ENCODE results near the gene PLXNB2. TPM values are rescaled to one million over a fixed set of nuclear protein-coding genes. Genes with fewer than 3 reads are reported as not detected.

Gene PLXNB2
- total and polyA plus RNA-seq, 2 donors (not counting 1 experiment from before 2014, with no cell fraction given) = 62.7 to 209 TPM

DNA sequence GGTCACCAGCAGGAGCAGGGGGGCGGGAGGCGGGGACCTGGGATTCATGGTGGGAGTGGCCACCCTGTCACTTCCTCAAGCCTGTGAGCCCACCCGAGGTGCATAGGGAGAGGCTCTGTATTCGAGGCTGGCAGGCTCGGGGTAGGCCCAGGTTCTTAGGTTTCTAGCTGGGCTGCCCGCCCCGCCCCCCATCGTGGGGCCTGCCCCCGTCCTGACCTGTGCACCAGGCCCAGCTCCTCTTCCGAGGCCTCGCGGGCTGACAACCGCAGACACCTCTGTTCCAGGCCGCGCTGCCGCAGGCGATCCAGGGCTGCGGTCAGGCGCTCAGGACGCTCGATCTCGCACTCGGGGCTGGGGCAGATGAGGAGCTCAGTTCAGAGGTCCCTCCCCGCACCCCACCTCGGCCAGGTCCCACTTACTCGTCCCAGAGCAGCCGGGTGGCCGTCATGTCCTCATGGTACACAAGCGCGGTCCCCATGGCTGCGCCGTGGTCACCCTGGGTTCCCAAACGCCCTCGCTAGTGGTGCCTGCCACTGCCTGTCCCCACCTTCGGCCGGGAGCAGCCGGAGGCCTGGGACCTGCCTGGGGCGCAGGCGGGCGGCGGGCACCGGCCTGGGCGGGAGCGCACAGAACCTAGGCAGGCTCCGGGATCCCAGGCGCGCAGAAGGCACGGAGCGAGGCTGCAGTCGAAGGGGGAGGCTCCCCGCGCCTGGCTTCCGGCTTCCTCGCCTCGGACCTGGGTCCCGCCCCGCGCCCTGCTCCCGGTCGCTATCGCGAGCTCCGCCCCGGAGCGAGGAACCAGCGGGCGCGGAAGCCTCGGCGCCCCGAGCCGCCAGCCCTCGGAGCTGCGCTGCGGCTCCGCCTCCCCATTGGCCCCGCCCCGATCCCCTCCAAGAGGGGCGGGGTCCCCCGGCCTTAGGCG, 56.6 kb downstream of the PLXNB2 start, which contains the start of gene HDAC10:
TSS of gene HDAC10 (minus strand) at position 711 of the 922 bp plus-strand sequence. CDS start at position 478, 233 bp downstream.
- Histone ChIP-seq H3K9ac (ENCODE audit: insufficient read depth, low read length) (peak within 1 kb of the TSS; percentile 72), H3K4me2 (ENCODE audit: extremely low read depth, insufficient read depth, low read length) (peak within 1 kb of the TSS; percentile 91), H4K20me1 (ENCODE audit: control insufficient read depth, extremely low read depth, insufficient read depth, low read length) (no peaks in the 10 kb centered on the region), H2AFZ (ENCODE audit: low read length) (peak within 1 kb of the TSS; percentile 62), H3K4me1 (ENCODE audit: control insufficient read depth, extremely low read depth, insufficient read depth, low read length) (peaks cover 8% of the 10 kb centered on the region), H3K79me2 (ENCODE audit: control insufficient read depth, insufficient read depth, low read length) (peaks cover 18% of the 10 kb centered on the region), H3K27ac (ENCODE audit: insufficient read depth, low read length) (peak within 1 kb of the TSS; percentile 75), H3K4me3 (replicated peaks in 1 of 4; ENCODE audit: control extremely low read depth in 1 of 4, insufficient read depth in 1 of 4, low read depth in 3 of 4, low read length in 4 of 4) (peak within 1 kb of the TSS; percentile 62 to 85 (median 79)), H3K9me3 (ENCODE audit: control insufficient read depth, insufficient read depth, low read depth, low read length) (no peaks in the 10 kb centered on the region), H3K36me3 (ENCODE audit: control insufficient read depth, insufficient read depth, low read length) (peaks cover 33% of the 10 kb centered on the region), H3K27me3 (ENCODE audit: control insufficient read depth, insufficient read depth, low read length) (no peaks in the 10 kb centered on the region)
- DNase-seq (ENCODE audit: low read depth in 2 of 2) = peak; percentile 72 to 75
- TF ChIP-seq EZH2 (IDR thresholded peaks at IDR 0.05; ENCODE audit: low read length, missing control alignments) = no peak

- Histone ChIP-seq H2AFZ (ENCODE audit: low read length) (no peak overlapping the region), H3K4me3 (replicated peaks in 1 of 4; ENCODE audit: control extremely low read depth in 1 of 4, insufficient read depth in 1 of 4, low read depth in 3 of 4, low read length in 4 of 4) (peak overlapping the region; percentile 62 to 85 (median 79)), H3K27ac (ENCODE audit: insufficient read depth, low read length) (peak overlapping the region; percentile 75), H3K36me3 (ENCODE audit: control insufficient read depth, insufficient read depth, low read length) (peaks cover 37% of the 10 kb centered on the region), H3K4me1 (ENCODE audit: control insufficient read depth, extremely low read depth, insufficient read depth, low read length) (peaks cover 13% of the 10 kb centered on the region), H3K27me3 (ENCODE audit: control insufficient read depth, insufficient read depth, low read length) (no peaks in the 10 kb centered on the region), H3K9ac (ENCODE audit: insufficient read depth, low read length) (peak overlapping the region; percentile 72), H3K79me2 (ENCODE audit: control insufficient read depth, insufficient read depth, low read length) (peaks cover 23% of the 10 kb centered on the region), H3K9me3 (ENCODE audit: control insufficient read depth, insufficient read depth, low read depth, low read length) (no peaks in the 10 kb centered on the region), H3K4me2 (ENCODE audit: extremely low read depth, insufficient read depth, low read length) (peak overlapping the region; percentile 91), H4K20me1 (ENCODE audit: control insufficient read depth, extremely low read depth, insufficient read depth, low read length) (no peaks in the 10 kb centered on the region)
- no peak for TF ChIP-seq CTCF (conservative IDR thresholded peaks at IDR 0.05 in 1 of 2, IDR thresholded peaks at IDR 0.05 in 1 of 2; ENCODE audit: low read depth in 1 of 2, low read length in 2 of 2)
- no peak for DNase-seq (ENCODE audit: low read depth in 2 of 2)
Observed at GRCh38 chr22:50250249-50250554, 57.2 kb downstream of the PLXNB2 start.

- no peak overlapping the region for H2AFZ ChIP-seq (ENCODE audit: low read length)
- H3K9me3 ChIP-seq (ENCODE audit: control insufficient read depth, insufficient read depth, low read depth, low read length) = no peaks in the 10 kb centered on the region
- H3K36me3 ChIP-seq (ENCODE audit: control insufficient read depth, insufficient read depth, low read length) = peaks cover 33% of the 10 kb centered on the region
- peak overlapping the region in 3 of 4 experiments; percentile 62 to 81 (median 77) for H3K4me3 ChIP-seq (replicated peaks in 1 of 4; ENCODE audit: control extremely low read depth in 1 of 4, insufficient read depth in 1 of 4, low read depth in 3 of 4, low read length in 4 of 4)
- H3K9ac ChIP-seq (ENCODE audit: insufficient read depth, low read length) = no peak overlapping the region
- H3K4me1 ChIP-seq (ENCODE audit: control insufficient read depth, extremely low read depth, insufficient read depth, low read length) = peaks cover 13% of the 10 kb centered on the region
- peaks cover 25% of the 10 kb centered on the region for H3K79me2 ChIP-seq (ENCODE audit: control insufficient read depth, insufficient read depth, low read length)
- H3K27ac ChIP-seq (ENCODE audit: insufficient read depth, low read length) = no peak overlapping the region
- DNase-seq (ENCODE audit: low read depth in 2 of 2) = no peak
- no peaks in the 10 kb centered on the region for H3K27me3 ChIP-seq (ENCODE audit: control insufficient read depth, insufficient read depth, low read length)
- H3K4me2 ChIP-seq (ENCODE audit: extremely low read depth, insufficient read depth, low read length) = peak overlapping the region; percentile 91
- no peaks in the 10 kb centered on the region for H4K20me1 ChIP-seq (ENCODE audit: control insufficient read depth, extremely low read depth, insufficient read depth, low read length)
- TF ChIP-seq EZH2 (IDR thresholded peaks at IDR 0.05; ENCODE audit: low read length, missing control alignments) (no peak), CTCF (conservative IDR thresholded peaks at IDR 0.05 in 1 of 2, IDR thresholded peaks at IDR 0.05 in 1 of 2; ENCODE audit: low read depth in 1 of 2, low read length in 2 of 2) (no peak)
Observed at GRCh38 chr22:50249341-50250248, 57.9 kb downstream of the PLXNB2 start.
